ENCODE results near the gene SARDH. TPM values are rescaled to one million over a fixed set of nuclear protein-coding genes. Genes with fewer than 3 reads are reported as not detected.

Gene SARDH
- total RNA-seq, 2 experiments from 2014 or later, result 2.3 to 2.7 TPM

DNA sequence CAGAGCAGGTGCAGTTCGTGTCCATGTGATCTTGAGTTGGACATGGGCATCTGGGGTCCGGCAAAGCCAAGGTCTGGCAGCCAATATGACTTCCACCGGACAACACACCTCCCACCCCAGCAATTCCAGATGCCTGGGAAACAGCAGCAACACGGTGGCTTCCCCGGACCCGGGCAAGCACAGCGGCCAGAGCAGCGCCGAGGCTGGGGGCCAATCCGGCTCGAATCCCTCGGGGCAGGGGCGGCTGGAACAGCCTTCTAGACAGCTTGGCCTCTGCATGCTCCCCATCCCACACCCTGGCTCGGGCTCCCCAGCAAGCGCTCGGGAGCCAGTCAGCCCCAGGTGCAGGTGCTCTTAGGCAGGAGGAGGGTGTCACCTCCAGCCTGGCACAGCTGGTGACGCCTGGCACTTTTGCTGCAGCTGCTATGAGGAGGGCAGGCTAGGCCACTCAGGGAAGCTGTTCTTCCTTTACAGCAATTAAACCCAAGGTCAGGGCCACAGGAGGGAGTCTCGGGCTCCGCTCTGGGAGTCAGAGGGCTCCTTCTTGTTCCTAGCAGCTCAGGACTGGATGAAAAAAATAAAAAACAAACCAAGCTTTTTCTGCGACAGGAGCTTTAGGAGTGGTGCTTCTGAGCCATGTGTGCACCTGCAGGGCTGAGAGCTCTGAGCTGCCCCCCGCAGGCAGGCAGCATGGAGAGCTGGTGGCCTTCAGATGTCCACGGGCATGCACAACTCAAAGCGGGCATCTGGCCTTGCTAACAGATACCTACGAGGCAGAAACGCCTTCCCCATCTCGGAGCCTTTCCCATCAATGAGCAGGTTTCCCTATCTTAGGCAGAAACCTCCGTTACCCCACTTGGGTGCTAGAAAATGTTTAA lies 73.7 kb downstream of the SARDH start:
- no peak for DNase-seq
- Mint-ChIP-seq H3K27ac (no peak overlapping the region), H3K4me1 (peaks cover 3% of the 10 kb centered on the region), H3K36me3 (no peaks in the 10 kb centered on the region), H3K9me3 (no peaks in the 10 kb centered on the region), H3K4me3 (no peak overlapping the region), H3K27me3 (peaks cover 6% of the 10 kb centered on the region)

DNA sequence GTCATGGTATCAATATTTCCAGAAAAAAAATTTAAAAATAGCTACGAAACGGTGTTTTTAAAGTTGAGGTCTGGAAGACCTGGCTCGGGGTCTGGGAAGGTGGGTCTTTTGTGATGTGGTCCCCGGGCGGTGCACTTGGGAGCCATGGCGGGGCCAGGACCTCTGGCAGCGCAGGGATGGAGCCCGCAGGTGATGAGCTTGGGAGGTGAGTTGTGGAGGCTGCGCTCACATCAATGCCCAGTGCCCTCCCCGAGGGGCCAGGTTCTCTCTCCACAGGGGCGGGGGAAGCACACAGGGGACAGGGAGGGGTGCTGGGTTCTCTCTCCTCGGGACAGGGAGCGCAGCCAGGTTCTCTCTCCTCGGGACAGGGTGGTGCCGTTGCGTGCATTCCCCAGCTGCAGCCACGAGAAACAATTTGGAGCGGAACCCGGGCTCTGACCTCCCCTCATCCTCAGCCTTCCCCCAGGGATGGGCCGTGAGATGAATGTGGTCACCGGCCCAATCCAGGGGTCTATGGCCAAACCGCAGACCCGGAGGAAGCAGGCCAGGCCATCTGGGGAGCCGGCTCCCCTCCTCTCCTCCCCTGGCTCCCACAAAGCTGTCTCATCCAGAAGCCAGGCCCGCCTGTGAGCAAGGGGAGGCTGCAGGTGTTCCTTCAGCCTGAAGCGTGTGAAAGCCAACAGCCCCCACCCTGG lies 76.2 kb downstream of the SARDH start:
- no peaks in the 10 kb centered on the region for H3K9me3 Mint-ChIP-seq
- no peak overlapping the region for H3K4me3 Mint-ChIP-seq

DNA sequence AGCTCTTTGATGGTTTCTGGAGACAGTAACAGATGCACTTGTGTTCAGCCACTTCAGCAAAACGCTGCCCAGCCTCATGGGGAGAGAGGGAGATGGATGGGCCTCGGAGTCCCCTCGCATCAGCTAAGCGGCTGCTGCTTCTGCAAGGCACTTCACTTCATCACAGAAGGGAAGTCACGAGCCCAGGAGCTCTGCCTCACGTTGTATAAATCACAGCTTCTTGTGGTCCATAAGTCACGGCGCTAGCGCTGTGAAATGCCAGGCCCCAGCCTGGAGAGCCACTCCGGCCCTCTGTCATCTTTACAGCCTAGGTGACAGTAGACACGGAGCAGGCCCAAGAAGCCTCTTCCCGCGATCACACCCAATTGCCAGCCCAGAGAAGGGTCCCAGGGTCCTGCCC lies 78.6 kb downstream of the SARDH start:
- no peak for DNase-seq
- Mint-ChIP-seq H3K9me3 (no peaks in the 10 kb centered on the region), H3K36me3 (no peaks in the 10 kb centered on the region), H3K4me3 (no peak overlapping the region), H3K4me1 (peaks cover 16% of the 10 kb centered on the region), H3K27ac (no peak overlapping the region), H3K27me3 (peaks cover 54% of the 10 kb centered on the region)

More for the DNA sequence above, 76.2 kb downstream of the SARDH start:
- Mint-ChIP-seq H3K36me3 (no peaks in the 10 kb centered on the region), H3K27ac (no peak overlapping the region), H3K4me1 (peaks cover 14% of the 10 kb centered on the region), H3K27me3 (peaks cover 30% of the 10 kb centered on the region)
- DNase-seq, result no peak

DNA sequence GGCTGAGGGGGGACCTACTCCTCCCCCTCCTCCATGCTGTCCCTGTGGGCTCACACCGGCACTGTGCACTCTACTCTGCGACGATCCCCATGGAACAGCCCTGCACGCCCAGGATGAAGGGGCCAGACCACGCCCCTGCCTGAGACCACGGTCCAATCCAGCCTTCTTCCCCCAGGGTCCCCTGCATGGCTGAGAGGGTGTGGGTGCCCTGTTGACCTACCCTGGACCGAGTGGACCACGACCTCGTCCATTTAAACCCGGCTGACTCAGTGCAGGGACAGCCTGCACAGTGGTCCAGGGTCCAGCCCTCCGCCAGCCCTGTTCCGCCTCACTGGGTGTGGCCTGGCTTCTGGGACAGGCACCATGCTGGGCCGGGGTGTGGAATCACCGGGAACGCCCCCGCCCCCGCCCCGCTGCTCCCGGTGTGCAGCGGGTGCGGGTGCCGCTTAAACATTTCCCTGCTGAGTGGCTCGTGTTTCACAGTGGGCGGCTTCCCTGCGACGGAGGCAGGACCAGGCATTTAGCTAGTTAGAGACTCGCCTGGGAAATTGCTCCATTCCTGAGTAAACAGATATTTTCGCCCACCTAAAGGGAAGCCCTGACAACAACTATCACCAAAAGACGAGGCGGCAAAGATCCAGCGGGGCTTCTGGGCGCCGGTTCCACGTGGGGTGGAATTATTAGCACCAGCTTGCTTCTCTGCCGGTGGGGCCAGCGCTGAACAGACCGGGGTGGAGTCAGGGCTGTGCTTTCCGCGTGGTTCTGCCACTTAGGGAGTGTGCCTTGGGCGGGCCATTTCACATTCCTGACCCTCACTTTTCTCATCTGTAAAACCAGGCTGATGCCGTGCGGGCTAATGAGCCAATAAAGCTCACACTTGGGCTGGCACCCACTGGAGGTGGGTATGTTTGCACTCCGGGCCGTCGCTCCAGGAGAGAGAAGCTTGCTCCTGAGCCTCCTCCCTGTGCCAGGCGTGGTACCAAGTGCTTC lies 79.4 kb downstream of the SARDH start:
- Mint-ChIP-seq H3K36me3 (no peaks in the 10 kb centered on the region), H3K27ac (no peak overlapping the region), H3K4me3 (no peak overlapping the region), H3K4me1 (peaks cover 16% of the 10 kb centered on the region), H3K9me3 (no peaks in the 10 kb centered on the region), H3K27me3 (peaks cover 59% of the 10 kb centered on the region)
- peak; percentile 12 for DNase-seq

DNA sequence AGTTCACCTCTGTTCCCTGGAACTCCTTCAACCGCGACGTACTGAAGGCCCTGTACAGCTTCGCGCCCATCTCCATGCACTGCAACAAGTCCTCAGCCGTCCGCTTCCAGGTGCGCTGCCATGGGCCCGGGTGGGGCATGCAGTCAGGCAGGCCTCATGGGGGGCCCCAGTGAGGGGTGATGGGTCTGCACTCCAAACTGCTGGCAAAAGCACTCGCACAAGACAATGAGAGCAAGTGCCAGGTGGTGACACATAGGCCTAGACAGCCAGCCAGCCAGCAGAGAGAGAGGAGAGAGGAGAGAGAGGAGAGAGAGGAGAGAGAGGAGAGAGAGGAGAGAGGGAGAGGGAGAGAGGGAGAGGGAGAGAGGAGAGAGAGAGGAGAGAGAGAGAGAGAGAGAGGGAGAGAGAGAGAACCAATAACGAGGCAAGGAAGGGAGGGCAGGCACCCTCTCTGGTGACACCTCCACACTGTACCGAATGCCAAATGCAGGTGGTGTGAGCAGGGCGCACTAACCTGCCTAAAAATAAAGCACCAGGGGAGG lies 81.0 kb downstream of the SARDH start:
- no peaks in the 10 kb centered on the region for H3K9me3 Mint-ChIP-seq
- H3K4me3 Mint-ChIP-seq, result no peak overlapping the region
- H3K4me1 Mint-ChIP-seq, result peaks cover 16% of the 10 kb centered on the region
- no peak overlapping the region for H3K27ac Mint-ChIP-seq
- no peak for DNase-seq
- H3K36me3 Mint-ChIP-seq, result no peaks in the 10 kb centered on the region
- H3K27me3 Mint-ChIP-seq, result peaks cover 61% of the 10 kb centered on the region

DNA sequence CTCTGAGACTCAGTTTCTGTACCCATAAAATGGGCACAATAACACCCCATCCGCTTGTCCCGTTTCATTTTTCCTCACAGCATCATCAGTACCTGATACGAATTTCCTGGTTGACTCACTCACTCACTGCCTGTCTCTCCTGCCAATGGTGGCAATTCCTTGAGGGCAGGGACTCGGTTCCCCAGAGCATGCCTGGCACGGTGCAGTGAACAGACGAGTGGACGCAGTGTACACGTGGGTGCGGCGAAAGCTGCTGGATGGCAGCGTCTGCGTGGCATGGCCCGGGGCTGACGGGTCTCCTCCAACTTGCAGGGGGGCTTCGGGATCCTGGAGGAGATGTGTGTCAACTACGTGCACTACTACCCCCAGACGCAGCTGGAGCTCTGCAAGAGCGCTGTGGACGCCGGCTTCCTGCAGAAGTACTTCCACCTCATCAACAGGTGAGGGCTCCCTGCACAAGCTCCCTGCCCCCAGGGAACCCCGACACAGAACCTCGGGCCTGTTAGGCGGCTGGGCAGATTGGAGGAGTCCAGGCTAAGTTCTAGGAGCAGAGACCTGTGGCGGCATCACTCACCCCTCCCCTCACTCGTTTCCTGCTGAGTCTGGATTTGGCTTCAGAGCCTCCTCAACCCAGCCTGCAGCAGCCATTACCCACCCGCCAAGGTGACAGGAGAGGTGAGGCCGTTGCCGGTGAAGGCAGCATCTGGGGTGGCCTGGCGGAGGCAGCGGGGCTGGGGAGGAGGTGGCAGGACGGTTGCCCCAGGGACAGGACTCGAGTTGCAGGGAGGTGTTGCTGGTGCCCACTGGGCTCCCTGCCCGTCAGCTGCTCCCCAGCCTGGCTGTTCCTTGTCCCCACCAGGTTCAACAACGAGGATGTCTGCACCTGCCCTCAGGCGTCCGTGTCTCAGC lies 81.7 kb downstream of the SARDH start:
- H3K9me3 Mint-ChIP-seq, result no peaks in the 10 kb centered on the region
- no peak overlapping the region for H3K27ac Mint-ChIP-seq
- peaks cover 16% of the 10 kb centered on the region for H3K4me1 Mint-ChIP-seq
- H3K36me3 Mint-ChIP-seq, result no peaks in the 10 kb centered on the region
- DNase-seq, result peak; percentile 18
- peaks cover 64% of the 10 kb centered on the region for H3K27me3 Mint-ChIP-seq
- no peak overlapping the region for H3K4me3 Mint-ChIP-seq

DNA sequence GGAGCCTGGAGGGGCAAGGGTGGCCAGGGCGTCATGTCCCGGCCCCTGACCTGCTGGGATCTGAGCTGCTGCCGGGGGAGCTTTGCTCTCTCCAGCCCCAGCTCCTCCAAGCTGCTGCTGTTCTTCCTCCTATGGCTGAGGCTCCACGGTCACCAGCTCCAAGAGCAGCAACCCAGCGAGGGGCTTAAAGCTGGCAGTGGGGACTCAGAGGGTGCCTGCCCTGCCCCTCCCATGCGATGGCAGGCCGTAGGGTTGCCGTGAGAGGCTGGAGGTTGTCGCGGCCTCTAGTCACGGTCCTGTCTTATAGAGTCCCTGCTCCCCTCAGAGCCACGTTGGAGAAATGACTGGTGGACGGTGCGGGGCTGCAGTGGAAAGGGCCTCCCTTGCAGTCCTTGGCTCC lies 82.5 kb downstream of the SARDH start:
- no peak for DNase-seq
- Mint-ChIP-seq H3K9me3 (no peaks in the 10 kb centered on the region), H3K27me3 (peaks cover 64% of the 10 kb centered on the region), H3K36me3 (no peaks in the 10 kb centered on the region), H3K4me3 (no peak overlapping the region), H3K4me1 (peaks cover 16% of the 10 kb centered on the region), H3K27ac (no peak overlapping the region)

DNA sequence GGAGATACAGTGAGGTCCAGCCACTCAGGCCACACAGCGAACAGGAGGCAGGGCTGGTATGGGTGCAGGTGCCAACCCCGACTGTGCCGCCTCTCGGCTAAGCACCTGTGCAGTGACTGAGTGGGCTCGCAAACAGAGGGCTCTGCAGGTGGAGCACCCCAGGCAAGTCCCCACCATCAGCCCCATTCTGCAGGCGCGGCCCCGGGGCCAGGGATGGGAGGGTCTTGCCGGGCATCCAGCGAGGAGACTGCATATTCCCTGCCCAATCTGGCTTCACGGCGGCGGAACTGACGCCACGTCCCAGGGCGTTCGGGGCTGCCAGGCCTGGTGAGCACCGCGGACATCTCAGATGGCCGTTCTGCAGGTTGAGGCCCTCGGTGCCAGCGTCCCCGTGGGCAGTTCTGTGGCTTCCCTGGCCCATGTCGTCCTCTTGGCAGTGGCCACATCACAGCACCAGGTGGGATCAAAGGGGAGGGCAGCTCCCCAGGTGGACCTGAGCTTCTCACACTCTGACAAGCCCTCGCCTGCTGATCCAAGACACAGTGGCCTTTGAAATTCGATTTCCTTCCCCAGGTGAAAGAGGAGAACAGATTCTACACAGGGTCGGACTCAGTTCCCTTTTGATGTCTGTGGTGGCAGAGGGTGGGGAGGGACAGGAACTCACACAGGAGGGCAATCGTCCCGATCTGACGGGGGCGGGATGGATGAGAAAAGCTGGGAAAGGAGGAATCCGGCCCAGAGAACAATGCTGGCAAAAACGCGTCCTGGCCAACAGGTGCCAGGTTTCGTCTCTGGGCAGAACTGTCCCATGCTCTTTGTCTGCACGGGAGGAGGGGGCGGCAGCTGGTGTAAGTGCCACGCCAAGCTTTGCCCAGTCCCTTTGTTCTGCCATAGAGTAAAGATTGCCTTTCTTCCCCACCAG lies 83.2 kb downstream of the SARDH start:
- Mint-ChIP-seq H3K4me1 (peaks cover 15% of the 10 kb centered on the region), H3K9me3 (no peaks in the 10 kb centered on the region), H3K27me3 (peaks cover 61% of the 10 kb centered on the region), H3K36me3 (no peaks in the 10 kb centered on the region), H3K27ac (no peak overlapping the region), H3K4me3 (no peak overlapping the region)
- no peak for DNase-seq

DNA sequence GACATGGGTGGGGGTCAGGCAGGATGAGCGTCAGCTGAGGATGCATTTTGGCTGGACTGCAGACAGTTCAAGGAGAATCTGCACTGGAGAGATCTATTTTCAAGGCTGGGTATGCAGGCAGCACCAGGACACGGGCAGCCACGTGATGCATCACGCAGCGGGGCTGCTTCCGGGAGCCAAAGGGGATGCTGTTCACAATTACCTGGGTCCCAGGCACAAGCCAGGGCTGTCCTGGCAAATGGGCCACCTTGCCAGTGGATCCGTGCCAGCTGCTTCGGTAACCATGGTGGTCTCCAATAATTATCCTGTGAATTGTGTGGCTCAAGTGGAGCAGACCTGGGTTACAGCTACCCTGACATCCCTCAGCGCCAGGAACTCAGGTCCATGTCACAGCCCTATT lies 84.5 kb downstream of the SARDH start:
- Mint-ChIP-seq H3K36me3 (no peaks in the 10 kb centered on the region), H3K4me1 (peaks cover 7% of the 10 kb centered on the region), H3K27me3 (peaks cover 50% of the 10 kb centered on the region), H3K4me3 (no peak overlapping the region), H3K9me3 (no peaks in the 10 kb centered on the region), H3K27ac (no peak overlapping the region)
- no peak for DNase-seq

DNA sequence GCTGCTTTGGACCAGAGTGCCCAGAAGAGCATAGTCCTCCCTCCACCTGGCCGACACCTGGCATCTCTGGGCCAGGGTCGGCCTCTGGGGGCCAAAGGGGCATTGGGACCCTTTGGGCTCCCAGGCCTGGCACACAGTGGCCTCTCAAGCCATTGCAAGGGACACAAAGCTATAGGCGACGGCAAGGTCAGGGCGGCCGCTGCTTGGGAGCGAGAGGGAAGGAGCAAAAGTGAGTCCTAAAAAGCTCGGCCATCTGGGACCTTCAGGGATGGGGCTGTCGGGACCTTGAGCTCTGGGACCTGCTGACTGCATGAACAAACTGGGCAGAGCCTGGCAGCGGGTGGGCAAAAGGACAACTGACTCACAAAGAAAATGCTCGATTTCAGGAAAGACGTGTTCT lies 88.1 kb downstream of the SARDH start:
- peaks cover 1% of the 10 kb centered on the region for H3K4me1 Mint-ChIP-seq
- H3K27me3 Mint-ChIP-seq, result peaks cover 14% of the 10 kb centered on the region
- no peak for DNase-seq
- H3K4me3 Mint-ChIP-seq, result no peak overlapping the region
- H3K27ac Mint-ChIP-seq, result no peak overlapping the region
- H3K36me3 Mint-ChIP-seq, result no peaks in the 10 kb centered on the region
- H3K9me3 Mint-ChIP-seq, result no peaks in the 10 kb centered on the region

DNA sequence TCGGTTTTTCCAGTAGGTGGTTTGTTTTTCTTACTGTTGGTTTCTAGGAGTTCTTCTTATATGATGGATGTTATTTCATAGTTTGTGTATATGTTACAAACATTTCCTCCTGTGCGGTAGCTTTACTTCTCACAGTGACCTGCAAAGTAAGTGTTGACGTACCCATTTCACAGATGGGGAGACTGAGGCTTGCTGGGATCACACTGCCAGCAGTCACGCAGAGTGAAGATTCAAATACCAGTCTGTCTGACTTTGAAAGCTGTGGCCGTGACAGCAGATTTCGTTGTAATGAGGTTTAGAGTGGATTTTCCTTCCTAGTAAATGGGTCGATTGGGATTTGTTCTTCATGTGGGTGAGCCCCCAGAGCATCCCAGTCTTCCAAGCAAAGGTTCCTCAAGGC lies 89.0 kb downstream of the SARDH start:
- DNase-seq, result no peak
- H3K27ac Mint-ChIP-seq, result no peak overlapping the region
- H3K27me3 Mint-ChIP-seq, result peaks cover 6% of the 10 kb centered on the region
- H3K4me3 Mint-ChIP-seq, result no peak overlapping the region
- no peaks in the 10 kb centered on the region for H3K36me3 Mint-ChIP-seq
- H3K9me3 Mint-ChIP-seq, result no peaks in the 10 kb centered on the region
- H3K4me1 Mint-ChIP-seq, result peaks cover 1% of the 10 kb centered on the region

DNA sequence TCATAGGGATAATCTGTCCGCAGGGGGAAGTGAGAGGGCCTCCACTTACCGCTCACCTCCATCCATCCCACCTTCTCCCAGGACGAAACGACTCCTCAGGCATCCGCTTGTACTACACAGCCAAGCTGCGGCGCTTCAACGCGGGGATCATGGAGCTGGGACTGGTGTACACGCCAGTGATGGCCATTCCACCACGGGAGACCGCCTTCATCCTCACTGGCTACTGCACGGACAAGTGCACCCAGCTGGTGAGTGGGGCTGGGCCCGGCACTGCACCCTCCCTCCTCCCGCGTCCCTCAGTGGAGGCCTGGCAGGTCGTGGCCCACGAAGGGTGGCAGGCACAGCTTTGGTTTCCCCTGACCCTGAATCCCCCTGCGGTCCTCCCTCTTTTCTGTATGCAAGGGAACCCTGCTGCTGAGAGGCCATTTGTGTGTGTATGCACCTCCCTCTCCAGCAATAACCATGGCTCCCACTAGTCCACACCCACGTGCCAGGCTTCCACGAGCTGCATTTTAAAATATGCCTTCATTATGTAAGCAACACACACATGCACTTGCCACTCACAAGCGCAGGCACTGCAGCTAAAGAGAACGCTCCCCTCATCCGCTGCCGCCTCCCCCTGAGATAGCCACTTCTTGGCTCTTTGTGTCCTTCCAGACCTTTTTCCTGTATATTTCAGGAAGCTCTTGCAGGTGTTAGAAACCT lies 90.2 kb downstream of the SARDH start:
- no peaks in the 10 kb centered on the region for H3K36me3 Mint-ChIP-seq
- peaks cover 1% of the 10 kb centered on the region for H3K4me1 Mint-ChIP-seq
- peaks cover 5% of the 10 kb centered on the region for H3K27me3 Mint-ChIP-seq
- no peak overlapping the region for H3K4me3 Mint-ChIP-seq
- no peak overlapping the region for H3K27ac Mint-ChIP-seq
- no peak for DNase-seq
- no peaks in the 10 kb centered on the region for H3K9me3 Mint-ChIP-seq

All from activated naive CD8-positive, alpha-beta T cell treated with anti-CD3 and anti-CD28 coated beads for 36 hours (primary cell).